GM23338 (cell line): ENCODE measurements around the gene ATP1A4. TPM values are rescaled to one million over a fixed set of nuclear protein-coding genes. Genes with fewer than 3 reads are reported as not detected.

Experiments used
- ATAC-seq: fragments of 200-7000 bp; cut with Tn5 transposase; 3 replicates; pipeline ENCODE4 v1.9.1; 2020
- DNase-seq: peaks from one replicate; pipeline ENCODE4 v3.0.0-alpha.2; 2015; ENCODE audit warnings: low spot score
- H2AFZ ChIP-seq: fragments of 200-600 bp; sonication (generic); 2 replicates; pipeline ENCODE4 v1.8.0; 2016; ENCODE audit warnings: antibody characterized with exemption, mild to moderate bottlenecking, moderate library complexity
- H3F3A ChIP-seq: fragments of 200-600 bp; sonication (generic); replicated peaks from 2 replicates; pipeline ENCODE4 v1.8.0; 2017; ENCODE audit warnings: antibody characterized with exemption, mixed run types, low read depth
- H3K27ac ChIP-seq: fragments of 200-600 bp; sonication (generic); 2 replicates; pipeline ENCODE4 v1.6.1; 2016; ENCODE audit warnings: low read depth
- H3K27me3 ChIP-seq: fragments of 200-600 bp; sonication (generic); 2 replicates; pipeline ENCODE4 v1.8.0; 2016; ENCODE audit warnings: mild to moderate bottlenecking, mixed run types, moderate library complexity; ENCODE audit not compliant: insufficient read depth
- H3K36me3 ChIP-seq: fragments of 200-600 bp; sonication (generic); 2 replicates; pipeline ENCODE4 v1.8.0; 2016; ENCODE audit warnings: mild to moderate bottlenecking; ENCODE audit not compliant: insufficient read depth
- H3K4me1 ChIP-seq: fragments of 200-600 bp; sonication (generic); 2 replicates; pipeline ENCODE4 v1.8.0; 2016; ENCODE audit warnings: mild to moderate bottlenecking, moderate library complexity; ENCODE audit not compliant: insufficient read depth
- H3K4me2 ChIP-seq: fragments of 200-600 bp; sonication (generic); 2 replicates; pipeline ENCODE4 v1.7.1; 2017; ENCODE audit warnings: mixed run types
- H3K4me3 ChIP-seq: fragments of 200-600 bp; sonication (generic); 2 replicates; pipeline ENCODE4 v1.6.1; 2016; ENCODE audit warnings: mixed run types
- H3K79me2 ChIP-seq: fragments of 200-600 bp; sonication (generic); replicated peaks from 2 replicates; pipeline ENCODE4 v1.8.0; 2017; ENCODE audit warnings: mild to moderate bottlenecking; ENCODE audit not compliant: insufficient read depth
- H3K9me2 ChIP-seq: fragments of 200-600 bp; sonication (generic); 2 replicates; pipeline ENCODE4 v1.8.0; 2017; ENCODE audit not compliant: insufficient read depth
- H4K20me1 ChIP-seq: fragments of 200-600 bp; sonication (generic); replicated peaks from 2 replicates; pipeline ENCODE4 v1.8.0; 2017; ENCODE audit warnings: mild to moderate bottlenecking; ENCODE audit not compliant: insufficient read depth
- H3K27ac Mint-ChIP-seq: 2 replicates; pipeline ENCODE4 v1.8.0; 2020; ENCODE audit warnings: inconsistent platforms, mild to moderate bottlenecking, moderate library complexity, mixed read lengths
- H3K27me3 Mint-ChIP-seq: 3 replicates; pipeline ENCODE4 v1.8.0; 2022; ENCODE audit warnings: low read depth, mild to moderate bottlenecking, moderate library complexity, mixed read lengths, inconsistent platforms; ENCODE audit not compliant: insufficient read depth, poor library complexity
- H3K36me3 Mint-ChIP-seq: 3 replicates; pipeline ENCODE4 v1.8.0; 2021; ENCODE audit warnings: low read depth, mild to moderate bottlenecking, inconsistent platforms, moderate library complexity, mixed read lengths
- H3K4me1 Mint-ChIP-seq: 3 replicates; pipeline ENCODE4 v1.8.0; 2020; ENCODE audit warnings: mild to moderate bottlenecking, inconsistent platforms, mixed read lengths
- H3K4me3 Mint-ChIP-seq: 3 replicates; pipeline ENCODE4 v1.8.0; 2021; ENCODE audit warnings: moderate library complexity, mild to moderate bottlenecking, inconsistent platforms, mixed read lengths
- H3K9me3 Mint-ChIP-seq: 3 replicates; pipeline ENCODE4 v1.8.0; 2020; ENCODE audit warnings: moderate library complexity, mild to moderate bottlenecking, inconsistent platforms, mixed read lengths
- CREB1 ChIP-seq: fragments of 250-450 bp; sonication (Bioruptor Pico); IDR thresholded peaks from 2 replicates; pipeline ENCODE4 v1.5.0; 2020; ENCODE audit warnings: low read depth, mild to moderate bottlenecking, moderate library complexity
- CTCF ChIP-seq, 2 experiments: fragments of 200-600 bp in 1 of 2; sonication (generic) in 1 of 2; conservative IDR thresholded peaks; 2 replicates each; pipeline versions ENCODE4 v1.5.1 to v1.6.1; 2016 to 2017; ENCODE audit warnings: antibody characterized with exemption in 2 of 2, low read depth in 2 of 2, mild to moderate bottlenecking in 2 of 2, moderate library complexity in 1 of 2
- ETS1 ChIP-seq: IDR thresholded peaks from 2 replicates; pipeline ENCODE4 v1.6.1; 2016; ENCODE audit warnings: antibody characterized with exemption
- EZH2 ChIP-seq: fragments of 200-600 bp; sonication (generic); IDR thresholded peaks from one replicate; pipeline ENCODE4 v1.8.0; 2017; ENCODE audit warnings: antibody characterized with exemption, mild to moderate bottlenecking, low read depth; ENCODE audit not compliant: unreplicated experiment
- EZH2phosphoT487 ChIP-seq: fragments of 200-600 bp; sonication (generic); IDR thresholded peaks from one replicate; pipeline ENCODE4 v1.8.1; 2018; ENCODE audit warnings: antibody characterized with exemption; ENCODE audit not compliant: unreplicated experiment
- JUNB ChIP-seq: IDR thresholded peaks from one replicate; pipeline ENCODE4 v1.6.1; 2016; ENCODE audit warnings: antibody characterized with exemption; ENCODE audit not compliant: unreplicated experiment
- POLR2AphosphoS5 ChIP-seq: IDR thresholded peaks from 2 replicates; pipeline ENCODE4 v1.6.1; 2016; ENCODE audit warnings: antibody characterized with exemption, low read depth
- STAT1 ChIP-seq: IDR thresholded peaks from one replicate; pipeline ENCODE4 v1.6.1; 2016; ENCODE audit warnings: antibody characterized with exemption; ENCODE audit not compliant: unreplicated experiment
- ZNF114 ChIP-seq: fragments of 250-450 bp; sonication (Bioruptor Pico); IDR thresholded peaks from 2 replicates; pipeline ENCODE4 v1.5.0; 2020; ENCODE audit warnings: mild to moderate bottlenecking, moderate library complexity
- ZNF331 ChIP-seq: fragments of 250-450 bp; sonication (Bioruptor Pico); IDR thresholded peaks from 2 replicates; pipeline ENCODE4 v1.5.0; 2020; ENCODE audit warnings: low read depth, mild to moderate bottlenecking, moderate library complexity
- polyA plus RNA-seq: library from polyadenylated mRNA; unstranded; fragments of >200 nt; fragmentation: Nextera tagmentation; extraction: Ambion mirVana; gene quantifications from 2 replicates; pipeline ENCODE4 v1.2.1, GENCODE V29; 2016
- total RNA-seq: library from RNA; depleted of rRNA; stranded (reverse); fragments of >200 nt; shearing (Covaris generic); gene quantifications from 2 replicates; pipeline ENCODE4 v1.2.3, GENCODE V29; 2014
- TF ChIP-seq, protein P1 (sequence below): IDR thresholded peaks from one replicate; pipeline ENCODE4 v1.6.1; 2018; ENCODE audit warnings: antibody characterized with exemption; ENCODE audit not compliant: unreplicated experiment
- TF ChIP-seq, protein P2 (sequence below): fragments of 250-450 bp; sonication (Bioruptor Pico); IDR thresholded peaks from 2 replicates; pipeline ENCODE4 v1.5.0; 2020; ENCODE audit warnings: mild to moderate bottlenecking, moderate library complexity

ATP1A4 gene
- total and polyA plus RNA-seq, 2 experiments from 2014 or later, result 0.27 to 0.63 TPM

- no peak overlapping the region for H2AFZ ChIP-seq
- H3K4me1 Mint-ChIP-seq, result peaks cover 3% of the 10 kb centered on the region; the same call in 2 of the 3 replicates
- no peak overlapping the region for H3K4me2 ChIP-seq
- H3K79me2 ChIP-seq, result no peaks in the 10 kb centered on the region
- 0 out of 2 replicates have a peak, but pooled peaks cover 4% of the 10 kb centered on the region for H3K9me2 ChIP-seq
- H3K36me3 ChIP-seq, result no peaks in the 10 kb centered on the region
- H3K4me3 ChIP-seq, result no peak overlapping the region
- no peaks in the 10 kb centered on the region; the same call in 1 of the 2 replicates for H3K4me1 ChIP-seq
- H3K27ac Mint-ChIP-seq, result no peak overlapping the region
- no peaks in the 10 kb centered on the region for H4K20me1 ChIP-seq
- no peak overlapping the region for H3K27ac ChIP-seq
- ATAC-seq (no peak), DNase-seq (no peak)
- H3K27me3 Mint-ChIP-seq, result peaks cover 9% of the 10 kb centered on the region
- no peaks in the 10 kb centered on the region for H3F3A ChIP-seq
- H3K36me3 Mint-ChIP-seq, result no peaks in the 10 kb centered on the region
- no peaks in the 10 kb centered on the region for H3K9me3 Mint-ChIP-seq
- H3K27me3 ChIP-seq, result no peaks in the 10 kb centered on the region
- TF ChIP-seq STAT1 (no peak), JUNB (no peak), CREB1 (no peak), ETS1 (no peak), CTCF (conservative IDR thresholded peaks at IDR 0.05; ENCODE audit: low read depth in 2 of 2) (no peak), ZNF331 (no peak), EZH2 (no peak), EZH2phosphoT487 (no peak), POLR2AphosphoS5 (no peak), ZNF114 (CRISPR knock-in tag) (no peak)
- TF ChIP-seq, protein P1, sequence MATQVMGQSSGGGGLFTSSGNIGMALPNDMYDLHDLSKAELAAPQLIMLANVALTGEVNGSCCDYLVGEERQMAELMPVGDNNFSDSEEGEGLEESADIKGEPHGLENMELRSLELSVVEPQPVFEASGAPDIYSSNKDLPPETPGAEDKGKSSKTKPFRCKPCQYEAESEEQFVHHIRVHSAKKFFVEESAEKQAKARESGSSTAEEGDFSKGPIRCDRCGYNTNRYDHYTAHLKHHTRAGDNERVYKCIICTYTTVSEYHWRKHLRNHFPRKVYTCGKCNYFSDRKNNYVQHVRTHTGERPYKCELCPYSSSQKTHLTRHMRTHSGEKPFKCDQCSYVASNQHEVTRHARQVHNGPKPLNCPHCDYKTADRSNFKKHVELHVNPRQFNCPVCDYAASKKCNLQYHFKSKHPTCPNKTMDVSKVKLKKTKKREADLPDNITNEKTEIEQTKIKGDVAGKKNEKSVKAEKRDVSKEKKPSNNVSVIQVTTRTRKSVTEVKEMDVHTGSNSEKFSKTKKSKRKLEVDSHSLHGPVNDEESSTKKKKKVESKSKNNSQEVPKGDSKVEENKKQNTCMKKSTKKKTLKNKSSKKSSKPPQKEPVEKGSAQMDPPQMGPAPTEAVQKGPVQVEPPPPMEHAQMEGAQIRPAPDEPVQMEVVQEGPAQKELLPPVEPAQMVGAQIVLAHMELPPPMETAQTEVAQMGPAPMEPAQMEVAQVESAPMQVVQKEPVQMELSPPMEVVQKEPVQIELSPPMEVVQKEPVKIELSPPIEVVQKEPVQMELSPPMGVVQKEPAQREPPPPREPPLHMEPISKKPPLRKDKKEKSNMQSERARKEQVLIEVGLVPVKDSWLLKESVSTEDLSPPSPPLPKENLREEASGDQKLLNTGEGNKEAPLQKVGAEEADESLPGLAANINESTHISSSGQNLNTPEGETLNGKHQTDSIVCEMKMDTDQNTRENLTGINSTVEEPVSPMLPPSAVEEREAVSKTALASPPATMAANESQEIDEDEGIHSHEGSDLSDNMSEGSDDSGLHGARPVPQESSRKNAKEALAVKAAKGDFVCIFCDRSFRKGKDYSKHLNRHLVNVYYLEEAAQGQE, result no peak
- TF ChIP-seq, protein P2, sequence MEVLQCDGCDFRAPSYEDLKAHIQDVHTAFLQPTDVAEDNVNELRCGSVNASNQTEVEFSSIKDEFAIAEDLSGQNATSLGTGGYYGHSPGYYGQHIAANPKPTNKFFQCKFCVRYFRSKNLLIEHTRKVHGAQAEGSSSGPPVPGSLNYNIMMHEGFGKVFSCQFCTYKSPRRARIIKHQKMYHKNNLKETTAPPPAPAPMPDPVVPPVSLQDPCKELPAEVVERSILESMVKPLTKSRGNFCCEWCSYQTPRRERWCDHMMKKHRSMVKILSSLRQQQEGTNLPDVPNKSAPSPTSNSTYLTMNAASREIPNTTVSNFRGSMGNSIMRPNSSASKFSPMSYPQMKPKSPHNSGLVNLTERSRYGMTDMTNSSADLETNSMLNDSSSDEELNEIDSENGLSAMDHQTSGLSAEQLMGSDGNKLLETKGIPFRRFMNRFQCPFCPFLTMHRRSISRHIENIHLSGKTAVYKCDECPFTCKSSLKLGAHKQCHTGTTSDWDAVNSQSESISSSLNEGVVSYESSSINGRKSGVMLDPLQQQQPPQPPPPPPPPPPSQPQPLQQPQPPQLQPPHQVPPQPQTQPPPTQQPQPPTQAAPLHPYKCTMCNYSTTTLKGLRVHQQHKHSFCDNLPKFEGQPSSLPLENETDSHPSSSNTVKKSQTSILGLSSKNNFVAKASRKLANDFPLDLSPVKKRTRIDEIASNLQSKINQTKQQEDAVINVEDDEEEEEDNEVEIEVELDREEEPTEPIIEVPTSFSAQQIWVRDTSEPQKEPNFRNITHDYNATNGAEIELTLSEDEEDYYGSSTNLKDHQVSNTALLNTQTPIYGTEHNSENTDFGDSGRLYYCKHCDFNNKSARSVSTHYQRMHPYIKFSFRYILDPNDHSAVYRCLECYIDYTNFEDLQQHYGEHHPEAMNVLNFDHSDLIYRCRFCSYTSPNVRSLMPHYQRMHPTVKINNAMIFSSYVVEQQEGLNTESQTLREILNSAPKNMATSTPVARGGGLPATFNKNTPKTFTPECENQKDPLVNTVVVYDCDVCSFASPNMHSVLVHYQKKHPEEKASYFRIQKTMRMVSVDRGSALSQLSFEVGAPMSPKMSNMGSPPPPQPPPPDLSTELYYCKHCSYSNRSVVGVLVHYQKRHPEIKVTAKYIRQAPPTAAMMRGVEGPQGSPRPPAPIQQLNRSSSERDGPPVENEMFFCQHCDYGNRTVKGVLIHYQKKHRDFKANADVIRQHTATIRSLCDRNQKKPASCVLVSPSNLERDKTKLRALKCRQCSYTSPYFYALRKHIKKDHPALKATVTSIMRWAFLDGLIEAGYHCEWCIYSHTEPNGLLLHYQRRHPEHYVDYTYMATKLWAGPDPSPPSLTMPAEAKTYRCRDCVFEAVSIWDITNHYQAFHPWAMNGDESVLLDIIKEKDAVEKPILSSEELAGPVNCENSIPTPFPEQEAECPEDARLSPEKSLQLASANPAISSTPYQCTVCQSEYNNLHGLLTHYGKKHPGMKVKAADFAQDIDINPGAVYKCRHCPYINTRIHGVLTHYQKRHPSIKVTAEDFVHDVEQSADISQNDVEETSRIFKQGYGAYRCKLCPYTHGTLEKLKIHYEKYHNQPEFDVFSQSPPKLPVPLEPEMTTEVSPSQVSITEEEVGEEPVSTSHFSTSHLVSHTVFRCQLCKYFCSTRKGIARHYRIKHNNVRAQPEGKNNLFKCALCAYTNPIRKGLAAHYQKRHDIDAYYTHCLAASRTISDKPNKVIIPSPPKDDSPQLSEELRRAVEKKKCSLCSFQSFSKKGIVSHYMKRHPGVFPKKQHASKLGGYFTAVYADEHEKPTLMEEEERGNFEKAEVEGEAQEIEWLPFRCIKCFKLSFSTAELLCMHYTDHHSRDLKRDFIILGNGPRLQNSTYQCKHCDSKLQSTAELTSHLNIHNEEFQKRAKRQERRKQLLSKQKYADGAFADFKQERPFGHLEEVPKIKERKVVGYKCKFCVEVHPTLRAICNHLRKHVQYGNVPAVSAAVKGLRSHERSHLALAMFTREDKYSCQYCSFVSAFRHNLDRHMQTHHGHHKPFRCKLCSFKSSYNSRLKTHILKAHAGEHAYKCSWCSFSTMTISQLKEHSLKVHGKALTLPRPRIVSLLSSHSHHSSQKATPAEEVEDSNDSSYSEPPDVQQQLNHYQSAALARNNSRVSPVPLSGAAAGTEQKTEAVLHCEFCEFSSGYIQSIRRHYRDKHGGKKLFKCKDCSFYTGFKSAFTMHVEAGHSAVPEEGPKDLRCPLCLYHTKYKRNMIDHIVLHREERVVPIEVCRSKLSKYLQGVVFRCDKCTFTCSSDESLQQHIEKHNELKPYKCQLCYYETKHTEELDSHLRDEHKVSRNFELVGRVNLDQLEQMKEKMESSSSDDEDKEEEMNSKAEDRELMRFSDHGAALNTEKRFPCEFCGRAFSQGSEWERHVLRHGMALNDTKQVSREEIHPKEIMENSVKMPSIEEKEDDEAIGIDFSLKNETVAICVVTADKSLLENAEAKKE (CRISPR knock-in tag), result no peak
- no peak overlapping the region for H3K4me3 Mint-ChIP-seq
Observed at GRCh38 chr1:160157174-160157573, 5.8 kb downstream of the ATP1A4 start.
